ENCODE data around the gene CTU2. TPM values are rescaled to one million over a fixed set of nuclear protein-coding genes. Genes with fewer than 3 reads are reported as not detected.

CTU2 gene
- polyA plus RNA-seq, 1 donor from 2014 or later = 26.3 TPM

- Histone ChIP-seq H2AFZ (ENCODE audit: low read depth, low read length) (no peak overlapping the region), H3K9me3 (ENCODE audit: low read length) (no peaks in the 10 kb centered on the region), H3K9ac (ENCODE audit: low read length) (no peak overlapping the region), H3K36me3 (ENCODE audit: insufficient read depth, low read length) (no peaks in the 10 kb centered on the region), H3K27ac (ENCODE audit: low read length) (no peak overlapping the region), H3K4me2 (ENCODE audit: low read length) (no peak overlapping the region), H3K9me2 (ENCODE audit: insufficient read depth, low read length) (no peaks in the 10 kb centered on the region), H3K4me3 (ENCODE audit: low read length) (no peak overlapping the region), H3K79me2 (replicated peaks; ENCODE audit: insufficient read depth, low read length) (no peaks in the 10 kb centered on the region), H4K20me1 (ENCODE audit: insufficient read depth) (no peaks in the 10 kb centered on the region), H3K27me3 (ENCODE audit: insufficient read depth, low read depth, low read length) (no peaks in the 10 kb centered on the region), H3F3A (ENCODE audit: insufficient read depth, low read length, poor library complexity, severe bottlenecking) (no peaks in the 10 kb centered on the region)
- no peak for TF ChIP-seq REST (IDR thresholded peaks at IDR 0.05; ENCODE audit: borderline replicate concordance)
- no peak for TF ChIP-seq RAD21 (conservative IDR thresholded peaks at IDR 0.05)
- TF ChIP-seq MXI1 (conservative IDR thresholded peaks at IDR 0.05; ENCODE audit: poor library complexity, severe bottlenecking) = no peak
- no peak for TF ChIP-seq EP300 (conservative IDR thresholded peaks at IDR 0.05; ENCODE audit: poor library complexity, severe bottlenecking)
- no peak for TF ChIP-seq TAF1 (IDR thresholded peaks at IDR 0.05; ENCODE audit: low read depth)
- TF ChIP-seq POLR2AphosphoS5 (IDR thresholded peaks at IDR 0.05) = no peak
These were observed 9.2 kb downstream of the CTU2 start for GRCh38 chr16:88715312-88716190.

- H3K27ac ChIP-seq (ENCODE audit: low read length) = no peak overlapping the region
- no peaks in the 10 kb centered on the region for H3F3A ChIP-seq (ENCODE audit: insufficient read depth, low read length, poor library complexity, severe bottlenecking)
- H3K9me2 ChIP-seq (ENCODE audit: insufficient read depth, low read length) = no peaks in the 10 kb centered on the region
- H3K4me2 ChIP-seq (ENCODE audit: low read length) = no peak overlapping the region
- H3K4me3 ChIP-seq (ENCODE audit: low read length) = no peak overlapping the region
- no peak overlapping the region for H3K9ac ChIP-seq (ENCODE audit: low read length)
- H3K79me2 ChIP-seq (replicated peaks; ENCODE audit: insufficient read depth, low read length) = no peaks in the 10 kb centered on the region
- no peak overlapping the region for H2AFZ ChIP-seq (ENCODE audit: low read depth, low read length)
- no peaks in the 10 kb centered on the region for H3K27me3 ChIP-seq (ENCODE audit: insufficient read depth, low read depth, low read length)
- TF ChIP-seq TAF1 (IDR thresholded peaks at IDR 0.05; ENCODE audit: low read depth) (no peak), RAD21 (conservative IDR thresholded peaks at IDR 0.05) (no peak), POLR2AphosphoS5 (IDR thresholded peaks at IDR 0.05) (no peak), MXI1 (conservative IDR thresholded peaks at IDR 0.05; ENCODE audit: poor library complexity, severe bottlenecking) (no peak), CTCF (IDR thresholded peaks at IDR 0.05; ENCODE audit: poor library complexity, severe bottlenecking) (no peak), EP300 (conservative IDR thresholded peaks at IDR 0.05; ENCODE audit: poor library complexity, severe bottlenecking) (no peak), EZH2 (IDR thresholded peaks at IDR 0.05; ENCODE audit: borderline replicate concordance, insufficient read depth, low read length, poor library complexity, severe bottlenecking) (no peak), REST (IDR thresholded peaks at IDR 0.05; ENCODE audit: borderline replicate concordance) (no peak), SMC3 (conservative IDR thresholded peaks at IDR 0.05; ENCODE audit: poor library complexity) (no peak)
- H4K20me1 ChIP-seq (ENCODE audit: insufficient read depth) = no peaks in the 10 kb centered on the region
- no peaks in the 10 kb centered on the region for H3K36me3 ChIP-seq (ENCODE audit: insufficient read depth, low read length)
- no peaks in the 10 kb centered on the region for H3K9me3 ChIP-seq (ENCODE audit: low read length)
These were observed 9.9 kb downstream of the CTU2 start for GRCh38 chr16:88716201-88716600.

Data from neural cell (in vitro differentiated cells).